H9 (cell line): ENCODE data around the gene SELENBP1. TPM values are rescaled to one million over a fixed set of nuclear protein-coding genes. Genes with fewer than 3 reads are reported as not detected.

Source experiments
- DNase-seq: peaks from one replicate; pipeline ENCODE4 v3.0.0-alpha.2; 2017
- H2AFZ ChIP-seq: one replicate; pipeline ENCODE4 v1.6.1; 2013; ENCODE audit warnings: mild to moderate bottlenecking, low read length, control low read depth, moderate library complexity
- H2AK5ac ChIP-seq: 2 replicates; pipeline ENCODE4 v1.6.1; 2013; ENCODE audit warnings: low read length, control low read depth, mixed read lengths; ENCODE audit not compliant: insufficient read length
- H2BK120ac ChIP-seq: one replicate; pipeline ENCODE4 v1.6.1; 2013; ENCODE audit warnings: low read depth, mild to moderate bottlenecking, low read length, control low read depth, inconsistent platforms; ENCODE audit not compliant: poor library complexity, severe bottlenecking
- H2BK12ac ChIP-seq: 2 replicates; pipeline ENCODE4 v1.6.1; 2013; ENCODE audit warnings: low read length, control low read depth, mixed read lengths, low read depth; ENCODE audit not compliant: insufficient read length
- H2BK15ac ChIP-seq: 2 replicates; pipeline ENCODE4 v1.6.1; 2013; ENCODE audit warnings: low read depth, low read length, control low read depth
- H2BK20ac ChIP-seq: one replicate; pipeline ENCODE4 v1.6.1; 2013; ENCODE audit warnings: low read depth, mild to moderate bottlenecking, low read length, control low read depth, inconsistent platforms; ENCODE audit not compliant: poor library complexity, severe bottlenecking
- H2BK5ac ChIP-seq: 2 replicates; pipeline ENCODE4 v1.6.1; 2013; ENCODE audit warnings: low read length, control low read depth, mixed read lengths; ENCODE audit not compliant: insufficient read length
- H3K14ac ChIP-seq: 2 replicates; pipeline ENCODE4 v1.6.1; 2013; ENCODE audit warnings: low read length, control low read depth; ENCODE audit not compliant: insufficient read depth
- H3K18ac ChIP-seq: 2 replicates; pipeline ENCODE4 v1.6.1; 2013; ENCODE audit warnings: low read depth, mild to moderate bottlenecking, mixed read lengths, low read length, control low read depth; ENCODE audit not compliant: insufficient read length
- H3K23ac ChIP-seq: 2 replicates; pipeline ENCODE4 v1.6.1; 2013; ENCODE audit warnings: low read length, control low read depth, mixed read lengths, low read depth; ENCODE audit not compliant: insufficient read length
- H3K23me2 ChIP-seq: 2 replicates; pipeline ENCODE4 v1.6.1; 2013; ENCODE audit warnings: low read depth, mild to moderate bottlenecking, mixed read lengths, low read length, control low read depth; ENCODE audit not compliant: insufficient read length, poor library complexity, severe bottlenecking
- H3K27ac ChIP-seq: 2 replicates; pipeline ENCODE4 v1.5.1; 2013; ENCODE audit warnings: low read length, control low read depth, mixed read lengths, low read depth; ENCODE audit not compliant: insufficient read length
- H3K27me3 ChIP-seq: 2 replicates; pipeline ENCODE4 v1.6.1; 2013; ENCODE audit warnings: low read length, control low read depth, inconsistent platforms; ENCODE audit not compliant: insufficient read depth
- H3K4ac ChIP-seq: 2 replicates; pipeline ENCODE4 v1.6.1; 2013; ENCODE audit warnings: low read depth, mild to moderate bottlenecking, control low read depth, inconsistent platforms, low read length, moderate library complexity
- H3K4me1 ChIP-seq: 2 replicates; pipeline ENCODE4 v1.6.1; 2013; ENCODE audit warnings: low read length, control low read depth, inconsistent platforms; ENCODE audit not compliant: insufficient read depth
- H3K4me2 ChIP-seq: 2 replicates; pipeline ENCODE4 v1.6.1; 2013; ENCODE audit warnings: low read length, control low read depth, mixed read lengths; ENCODE audit not compliant: insufficient read length, insufficient read depth
- H3K56ac ChIP-seq: 2 replicates; pipeline ENCODE4 v1.6.1; 2013; ENCODE audit warnings: low read depth, mild to moderate bottlenecking, mixed read lengths, low read length, control low read depth; ENCODE audit not compliant: insufficient read length
- H3K79me1 ChIP-seq: 2 replicates; pipeline ENCODE4 v1.6.1; 2013; ENCODE audit warnings: low read depth, mild to moderate bottlenecking, moderate library complexity, low read length, control low read depth, inconsistent platforms; ENCODE audit not compliant: insufficient read depth, poor library complexity, severe bottlenecking
- H3K79me2 ChIP-seq: 2 replicates; pipeline ENCODE4 v1.6.1; 2013; ENCODE audit warnings: low read length, control low read depth, inconsistent platforms; ENCODE audit not compliant: insufficient read depth
- H3K9ac ChIP-seq: 2 replicates; pipeline ENCODE4 v1.6.1; 2013; ENCODE audit warnings: low read length, control low read depth, mixed read lengths; ENCODE audit not compliant: insufficient read length; ENCODE audit errors: extremely low read depth
- H3K9me3 ChIP-seq: one replicate; pipeline ENCODE4 v1.6.1; 2013; ENCODE audit warnings: low read depth, low read length, inconsistent platforms; ENCODE audit not compliant: control insufficient read depth
- H3T11ph ChIP-seq: one replicate; pipeline ENCODE4 v1.6.1; 2013; ENCODE audit warnings: mild to moderate bottlenecking, low read length, control low read depth, inconsistent platforms
- H4K20me1 ChIP-seq: one replicate; pipeline ENCODE4 v1.6.1; 2013; ENCODE audit not compliant: control insufficient read depth, insufficient read length, insufficient read depth
- H4K5ac ChIP-seq: 2 replicates; pipeline ENCODE4 v1.6.1; 2013; ENCODE audit warnings: low read depth, mild to moderate bottlenecking, mixed read lengths, low read length, control low read depth; ENCODE audit not compliant: insufficient read length
- H4K8ac ChIP-seq: replicated peaks from 2 replicates; pipeline ENCODE4 v1.6.1; 2013; ENCODE audit warnings: low read length, control low read depth, mixed read lengths, low read depth; ENCODE audit not compliant: insufficient read length
- H4K91ac ChIP-seq: 2 replicates; pipeline ENCODE4 v1.6.1; 2013; ENCODE audit warnings: low read depth, mild to moderate bottlenecking, moderate library complexity, mixed read lengths, low read length, control low read depth; ENCODE audit not compliant: insufficient read length
- H3K27ac Mint-ChIP-seq, 3 experiments: 2 replicates in 2 of 3; 3 replicates in 1 of 3; pipeline ENCODE4 v1.8.0; 2020 to 2021; ENCODE audit warnings: mixed read lengths in 3 of 3, mild to moderate bottlenecking in 1 of 3, moderate library complexity in 1 of 3
- H3K27me3 Mint-ChIP-seq: 2 replicates; pipeline ENCODE4 v1.8.0; 2021; ENCODE audit warnings: low read depth, mild to moderate bottlenecking, moderate library complexity, mixed read lengths
- H3K36me3 Mint-ChIP-seq, 3 experiments: 2 replicates in 2 of 3; 3 replicates in 1 of 3; pipeline ENCODE4 v1.8.0; 2020 to 2021; ENCODE audit warnings: low read depth in 3 of 3, mixed read lengths in 3 of 3; ENCODE audit not compliant: insufficient read depth in 1 of 3
- H3K4me1 Mint-ChIP-seq, 2 experiments: 2 replicates each; pipeline ENCODE4 v1.8.0; 2020; ENCODE audit warnings: mixed read lengths in 2 of 2
- H3K4me3 Mint-ChIP-seq, 2 experiments: 2 replicates in 1 of 2; 3 replicates in 1 of 2; pipeline ENCODE4 v1.8.0; 2020 to 2021; ENCODE audit warnings: mild to moderate bottlenecking in 2 of 2, mixed read lengths in 2 of 2, moderate library complexity in 1 of 2
- H3K9me3 Mint-ChIP-seq, 2 experiments: 2 replicates in 1 of 2; 3 replicates in 1 of 2; pipeline ENCODE4 v1.8.0; 2020; ENCODE audit warnings: mild to moderate bottlenecking in 2 of 2, mixed read lengths in 2 of 2, moderate library complexity in 1 of 2
- WGBS: extraction: QIAGEN DNeasy Blood & Tissue Kit; methylation state at CpG from one replicate; pipeline ENCODE4 v1.1.7; 2013; ENCODE audit warnings: missing lambda C conversion rate, low lambda C conversion rate, mixed read lengths; ENCODE audit not compliant: insufficient read length; ENCODE audit errors: extremely low coverage; 5-methylcytosine and 5-hydroxymethylcytosine counted together
- total RNA-seq: library from RNA; stranded (reverse); gene quantifications from 2 replicates; pipeline ENCODE4 v1.2.1, GENCODE V29; 2021
- TF ChIP-seq, protein P1 (sequence below): fragments of 200-600 bp; sonication (generic); conservative IDR thresholded peaks from 3 replicates; pipeline ENCODE4 v1.8.0; 2021; ENCODE audit warnings: antibody characterized with exemption, mild to moderate bottlenecking

The SELENBP1 gene
- total RNA-seq, 1 experiment from 2014 or later, result 14.2 TPM

DNA sequence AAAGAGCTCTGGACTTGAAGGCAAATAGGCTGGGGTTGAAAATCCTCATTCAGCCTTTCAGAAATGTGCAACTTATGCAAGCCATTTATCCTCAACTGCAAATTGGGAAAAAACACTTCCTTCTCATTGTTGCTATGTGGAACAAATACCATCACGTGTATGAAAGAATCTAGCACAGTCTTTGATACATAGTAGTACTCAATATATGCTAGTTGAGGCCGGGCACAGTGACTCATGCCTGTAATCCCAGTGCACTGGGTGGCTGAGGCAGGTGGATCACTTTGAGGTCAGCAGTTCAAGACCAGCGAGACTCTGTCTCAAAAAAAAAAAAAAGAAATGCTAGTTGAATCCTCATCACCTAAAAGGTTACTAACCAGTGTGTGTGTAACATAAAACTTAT lies 53.5 kb downstream of the SELENBP1 start:
- no peaks in the 10 kb centered on the region for H3K27me3 ChIP-seq
- no peaks in the 10 kb centered on the region for H3K79me2 ChIP-seq
- no CpG with 5 or more reads among the region's 3 CpGs for WGBS
- TF ChIP-seq, protein P1, sequence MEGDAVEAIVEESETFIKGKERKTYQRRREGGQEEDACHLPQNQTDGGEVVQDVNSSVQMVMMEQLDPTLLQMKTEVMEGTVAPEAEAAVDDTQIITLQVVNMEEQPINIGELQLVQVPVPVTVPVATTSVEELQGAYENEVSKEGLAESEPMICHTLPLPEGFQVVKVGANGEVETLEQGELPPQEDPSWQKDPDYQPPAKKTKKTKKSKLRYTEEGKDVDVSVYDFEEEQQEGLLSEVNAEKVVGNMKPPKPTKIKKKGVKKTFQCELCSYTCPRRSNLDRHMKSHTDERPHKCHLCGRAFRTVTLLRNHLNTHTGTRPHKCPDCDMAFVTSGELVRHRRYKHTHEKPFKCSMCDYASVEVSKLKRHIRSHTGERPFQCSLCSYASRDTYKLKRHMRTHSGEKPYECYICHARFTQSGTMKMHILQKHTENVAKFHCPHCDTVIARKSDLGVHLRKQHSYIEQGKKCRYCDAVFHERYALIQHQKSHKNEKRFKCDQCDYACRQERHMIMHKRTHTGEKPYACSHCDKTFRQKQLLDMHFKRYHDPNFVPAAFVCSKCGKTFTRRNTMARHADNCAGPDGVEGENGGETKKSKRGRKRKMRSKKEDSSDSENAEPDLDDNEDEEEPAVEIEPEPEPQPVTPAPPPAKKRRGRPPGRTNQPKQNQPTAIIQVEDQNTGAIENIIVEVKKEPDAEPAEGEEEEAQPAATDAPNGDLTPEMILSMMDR, result no peak
- H3K4me1 ChIP-seq, result no peaks in the 10 kb centered on the region
- DNase-seq, result no peak
- H3T11ph ChIP-seq, result no peak overlapping the region
- H3K4ac ChIP-seq, result no peak overlapping the region
- H2BK15ac ChIP-seq, result no peak overlapping the region
- no peak overlapping the region for H3K4me2 ChIP-seq
- no peak overlapping the region for H3K56ac ChIP-seq
- Mint-ChIP-seq H3K4me3 (no peak overlapping the region), H3K9me3 (no peaks in the 10 kb centered on the region), H3K27ac (no peak overlapping the region), H3K27me3 (no peaks in the 10 kb centered on the region), H3K36me3 (peaks cover 8 to 50% (median 35%) of the 10 kb centered on the region in 3 experiments), H3K4me1 (no peaks in the 10 kb centered on the region)
- H2BK5ac ChIP-seq, result no peak overlapping the region
- no peak overlapping the region for H3K14ac ChIP-seq
- H2BK20ac ChIP-seq, result no peak overlapping the region
- no peaks in the 10 kb centered on the region for H3K9me3 ChIP-seq
- H3K27ac ChIP-seq, result no peak overlapping the region
- H2BK120ac ChIP-seq, result no peak overlapping the region
- H3K9ac ChIP-seq, result no peak overlapping the region
- H3K79me1 ChIP-seq, result no peaks in the 10 kb centered on the region
- no peaks in the 10 kb centered on the region for H3K23me2 ChIP-seq
- H4K8ac ChIP-seq, result no peak overlapping the region
- no peak overlapping the region for H3K18ac ChIP-seq
- H2AK5ac ChIP-seq, result no peak overlapping the region
- no peak overlapping the region for H4K5ac ChIP-seq
- no peak overlapping the region for H3K23ac ChIP-seq
- no peak overlapping the region for H4K91ac ChIP-seq
- no peaks in the 10 kb centered on the region for H4K20me1 ChIP-seq
- no peak overlapping the region for H2AFZ ChIP-seq
- H2BK12ac ChIP-seq, result no peak overlapping the region
